NB4 (cell line): ENCODE results near the gene PTGDS.

Source experiments
- POLR2A ChIP-seq: IDR thresholded peaks from 2 replicates; pipeline ENCODE4 v1.6.1; 2011; ENCODE audit warnings: mild to moderate bottlenecking; ENCODE audit not compliant: insufficient read length; ENCODE audit errors: extremely low read depth
- TF ChIP-seq, protein P1 (sequence below): IDR thresholded peaks from one replicate; pipeline ENCODE4 v1.5.1; 2012; ENCODE audit warnings: low read depth, low read length
- TF ChIP-seq, protein P2 (sequence below): IDR thresholded peaks from 2 replicates; pipeline ENCODE4 v1.6.1; 2011; ENCODE audit warnings: low read depth, low read length

DNA sequence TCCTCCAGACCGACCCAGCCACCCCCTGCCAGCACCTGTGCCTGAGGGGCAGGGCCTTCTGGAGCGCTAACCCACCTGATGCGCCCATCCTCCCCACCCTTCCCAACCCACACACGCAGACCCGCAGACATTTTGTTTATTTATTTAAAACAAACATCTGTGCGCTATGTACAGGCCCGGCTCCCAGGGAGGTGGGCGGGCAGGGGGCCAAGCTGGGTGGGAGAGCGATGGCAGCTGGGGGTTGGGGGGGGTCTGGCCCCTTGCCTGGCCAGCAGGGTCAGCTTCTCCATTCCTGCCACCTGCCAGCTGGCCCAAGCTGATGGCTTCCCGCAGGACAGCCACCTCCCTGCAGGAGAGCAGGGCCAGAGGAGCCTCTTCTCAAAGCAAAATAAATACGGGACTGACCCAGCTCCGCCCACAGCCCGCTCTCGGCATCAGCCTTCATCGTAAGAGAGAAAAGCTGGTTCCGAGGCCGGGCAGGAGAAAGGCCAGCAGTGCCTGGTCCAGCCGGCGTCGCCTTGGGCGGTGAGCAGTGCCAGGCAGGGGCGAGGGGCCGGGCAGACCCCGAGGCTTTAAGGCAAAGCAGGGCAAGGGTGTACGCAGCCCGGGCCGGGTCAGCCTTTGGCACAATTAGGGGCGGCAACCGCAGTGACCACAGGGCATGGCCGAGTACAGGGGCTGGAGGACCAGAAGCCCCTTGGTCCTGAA, 30.0 kb downstream of the PTGDS start:
- TF ChIP-seq, protein P1, sequence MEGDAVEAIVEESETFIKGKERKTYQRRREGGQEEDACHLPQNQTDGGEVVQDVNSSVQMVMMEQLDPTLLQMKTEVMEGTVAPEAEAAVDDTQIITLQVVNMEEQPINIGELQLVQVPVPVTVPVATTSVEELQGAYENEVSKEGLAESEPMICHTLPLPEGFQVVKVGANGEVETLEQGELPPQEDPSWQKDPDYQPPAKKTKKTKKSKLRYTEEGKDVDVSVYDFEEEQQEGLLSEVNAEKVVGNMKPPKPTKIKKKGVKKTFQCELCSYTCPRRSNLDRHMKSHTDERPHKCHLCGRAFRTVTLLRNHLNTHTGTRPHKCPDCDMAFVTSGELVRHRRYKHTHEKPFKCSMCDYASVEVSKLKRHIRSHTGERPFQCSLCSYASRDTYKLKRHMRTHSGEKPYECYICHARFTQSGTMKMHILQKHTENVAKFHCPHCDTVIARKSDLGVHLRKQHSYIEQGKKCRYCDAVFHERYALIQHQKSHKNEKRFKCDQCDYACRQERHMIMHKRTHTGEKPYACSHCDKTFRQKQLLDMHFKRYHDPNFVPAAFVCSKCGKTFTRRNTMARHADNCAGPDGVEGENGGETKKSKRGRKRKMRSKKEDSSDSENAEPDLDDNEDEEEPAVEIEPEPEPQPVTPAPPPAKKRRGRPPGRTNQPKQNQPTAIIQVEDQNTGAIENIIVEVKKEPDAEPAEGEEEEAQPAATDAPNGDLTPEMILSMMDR: no peak
- TF ChIP-seq POLR2A: no peak
- TF ChIP-seq, protein P2, sequence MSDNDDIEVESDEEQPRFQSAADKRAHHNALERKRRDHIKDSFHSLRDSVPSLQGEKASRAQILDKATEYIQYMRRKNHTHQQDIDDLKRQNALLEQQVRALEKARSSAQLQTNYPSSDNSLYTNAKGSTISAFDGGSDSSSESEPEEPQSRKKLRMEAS: no peak
